Germinal center (tissue), 1 donor: ENCODE data around the gene SLC17A7.
"Not testable (repeated sequence)": the region's sequence is repeated elsewhere in the genome, so short reads cannot be mapped to it uniquely, and the experiment has no call there.

ENCODE experiments used
- DNase-seq: peaks from one replicate; pipeline ENCODE4 v3.0.0; 2012; ENCODE audit warnings: mixed read lengths, low spot score

SLC17A7 gene

GRCh38 chr19:49469828-49470614, 28.7 kb upstream of the SLC17A7 start:
- DNase-seq: peak; percentile 69

- DNase-seq: peak; percentile 66
These were observed 27.6 kb upstream of the SLC17A7 start for GRCh38 chr19:49468746-49469447.

DNA sequence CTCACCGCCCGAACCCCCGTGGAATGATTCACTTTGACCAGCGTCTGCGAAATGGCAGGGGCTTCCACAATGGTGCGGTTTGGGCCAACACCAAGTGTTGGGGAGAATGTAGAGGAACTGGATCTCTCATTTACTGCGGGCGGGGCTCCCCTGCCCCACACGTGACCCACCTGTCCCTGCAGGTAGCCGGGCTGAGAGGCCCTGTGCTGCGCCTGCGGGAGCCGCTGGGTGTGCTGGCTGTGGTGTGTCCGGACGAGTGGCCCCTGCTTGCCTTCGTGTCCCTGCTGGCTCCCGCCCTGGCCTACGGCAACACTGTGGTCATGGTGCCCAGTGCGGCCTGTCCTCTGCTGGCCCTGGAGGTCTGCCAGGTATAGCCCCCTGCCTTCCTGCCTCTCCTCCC, 26.9 kb upstream of the SLC17A7 start:
- DNase-seq: no peak

GRCh38 chr19:49465371-49465770, 24.0 kb upstream of the SLC17A7 start:
- no peak for DNase-seq

DNA sequence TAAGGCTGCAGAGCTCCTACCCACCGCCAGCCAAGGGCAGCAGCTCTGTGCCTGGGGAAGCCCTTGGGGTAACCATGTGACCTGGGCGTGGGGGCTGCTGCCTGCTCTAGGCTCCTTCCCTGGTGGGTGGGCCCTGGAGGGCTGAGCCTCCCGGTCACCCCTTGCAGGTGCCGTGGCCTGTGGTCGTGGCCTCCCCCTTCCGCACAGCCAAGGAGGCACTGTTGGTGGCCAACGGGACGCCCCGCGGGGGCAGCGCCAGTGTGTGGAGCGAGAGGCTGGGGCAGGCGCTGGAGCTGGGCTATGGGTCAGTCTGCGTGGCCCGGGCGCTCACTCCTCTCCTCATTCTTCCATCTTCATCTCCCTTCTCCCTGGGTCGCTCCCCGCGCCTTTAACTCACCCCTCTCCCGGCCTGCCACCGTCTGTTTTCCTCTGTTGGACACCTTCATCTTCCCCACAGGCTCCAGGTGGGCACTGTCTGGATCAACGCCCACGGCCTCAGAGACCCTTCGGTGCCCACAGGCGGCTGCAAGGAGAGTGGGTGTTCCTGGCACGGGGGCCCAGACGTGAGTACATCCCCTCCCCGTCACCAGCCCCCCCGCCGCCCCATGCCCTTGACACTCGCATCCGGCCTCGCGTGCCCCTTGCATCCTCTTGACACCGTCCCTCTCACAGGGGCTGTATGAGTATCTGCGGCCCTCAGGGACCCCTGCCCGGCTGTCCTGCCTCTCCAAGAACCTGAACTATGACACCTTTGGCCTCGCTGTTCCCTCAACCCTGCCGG, 22.8 kb upstream of the SLC17A7 start:
- no peak for DNase-seq

GRCh38 chr19:49462492-49462891, 21.2 kb upstream of the SLC17A7 start:
- no peak for DNase-seq

- no peak for DNase-seq
These were observed 20.3 kb upstream of the SLC17A7 start for GRCh38 chr19:49461656-49462055.

GRCh38 chr19:49461130-49461529, 19.8 kb upstream of the SLC17A7 start:
- DNase-seq: not testable (repeated sequence)

DNA sequence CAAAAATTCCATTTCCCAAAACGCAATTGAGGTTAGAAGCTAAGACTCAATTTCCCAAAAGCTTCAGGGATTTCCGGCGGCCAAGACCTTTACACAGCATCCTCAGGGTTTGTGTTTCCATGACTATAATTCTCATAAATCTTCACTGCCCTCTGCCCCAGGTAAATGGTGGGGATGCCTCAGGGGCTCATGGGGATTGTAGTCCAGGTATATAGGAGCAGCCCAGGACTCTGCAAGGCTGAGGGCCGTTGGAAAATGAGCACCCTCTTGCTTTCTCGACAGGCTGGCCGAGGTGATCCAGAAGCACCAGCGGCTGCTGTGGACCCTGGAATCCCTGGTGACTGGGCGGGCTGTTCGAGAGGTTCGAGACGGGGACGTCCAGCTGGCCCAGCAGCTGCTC, 18.1 kb upstream of the SLC17A7 start:
- DNase-seq: no peak

DNA sequence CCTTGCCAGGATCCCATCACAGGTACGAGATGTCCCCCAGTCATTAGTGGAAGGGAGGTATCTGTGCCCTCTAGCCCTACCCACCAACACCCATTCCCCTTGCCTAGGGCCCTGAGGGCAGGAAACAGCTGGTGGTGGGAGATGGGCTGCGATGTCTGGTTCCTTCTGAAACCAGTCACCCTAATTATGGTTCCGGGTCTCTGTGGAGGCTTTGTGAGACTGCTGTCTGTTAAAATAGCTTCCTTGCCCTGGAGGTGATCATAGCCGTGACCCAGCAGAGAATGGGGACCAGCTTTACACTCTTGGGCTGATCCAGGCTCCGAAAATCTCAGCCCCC, 17.2 kb upstream of the SLC17A7 start:
- DNase-seq: no peak

GRCh38 chr19:49456326-49456725, 15.0 kb upstream of the SLC17A7 start:
- DNase-seq: no peak

GRCh38 chr19:49455773-49456172, 14.4 kb upstream of the SLC17A7 start:
- no peak for DNase-seq

DNA sequence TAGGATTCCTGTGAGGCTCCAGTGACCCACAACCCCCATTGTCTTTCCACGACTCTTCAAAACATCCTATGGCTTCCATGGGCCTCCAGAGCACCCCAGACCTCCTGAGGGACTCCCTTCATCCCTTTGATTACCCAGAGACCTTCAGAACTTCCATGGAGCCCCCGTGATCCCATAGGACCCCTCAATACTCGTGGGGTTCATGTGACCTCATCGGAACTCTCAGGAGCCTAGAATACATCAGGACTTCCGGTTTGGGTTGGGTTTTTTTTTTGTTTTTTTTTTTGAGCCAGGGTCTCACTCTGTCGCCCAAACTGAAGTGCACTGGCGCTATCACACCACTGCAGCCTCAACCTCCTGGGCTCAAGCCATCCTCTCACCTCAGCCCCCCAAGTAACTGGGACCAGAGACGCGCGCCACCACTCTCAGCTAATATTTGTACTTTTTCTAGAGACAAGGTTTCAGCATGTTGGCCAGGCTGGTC, 12.5 kb upstream of the SLC17A7 start:
- no peak for DNase-seq

GRCh38 chr19:49453013-49453756, 11.9 kb upstream of the SLC17A7 start, which contains the start of gene ALDH16A1:
ALDH16A1 (plus strand) TSS chr19:49453225; CDS start chr19:49453332, 107 bp downstream.
- DNase-seq: peak; percentile 95

- DNase-seq: peak; percentile 92
These were observed 10.3 kb upstream of the SLC17A7 start, which contains the start of gene PIH1D1 for GRCh38 chr19:49451430-49452181. PIH1D1 (minus strand) TSS chr19:49451814; CDS start chr19:49451574, 240 bp downstream.

DNA sequence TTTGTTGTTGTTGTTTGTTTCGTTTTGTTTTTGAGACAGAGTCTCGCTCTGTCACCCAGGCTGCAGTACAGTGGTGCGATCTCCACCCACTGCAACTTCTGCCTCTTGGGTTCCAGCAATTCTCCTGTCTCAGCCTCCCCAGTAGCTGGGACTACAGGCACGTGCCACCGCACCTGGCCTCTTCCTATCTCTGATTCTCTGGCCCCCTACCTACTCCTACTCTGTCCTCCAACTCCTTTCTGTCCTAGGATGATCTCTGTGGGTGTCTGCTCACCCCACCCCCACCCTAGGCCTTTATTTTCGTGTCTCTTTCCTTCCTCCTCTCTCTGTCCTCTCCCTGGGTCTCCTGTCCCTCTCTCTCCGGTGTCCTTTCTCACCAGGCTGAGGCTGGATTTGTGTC, 9.1 kb upstream of the SLC17A7 start:
- DNase-seq: no peak

DNA sequence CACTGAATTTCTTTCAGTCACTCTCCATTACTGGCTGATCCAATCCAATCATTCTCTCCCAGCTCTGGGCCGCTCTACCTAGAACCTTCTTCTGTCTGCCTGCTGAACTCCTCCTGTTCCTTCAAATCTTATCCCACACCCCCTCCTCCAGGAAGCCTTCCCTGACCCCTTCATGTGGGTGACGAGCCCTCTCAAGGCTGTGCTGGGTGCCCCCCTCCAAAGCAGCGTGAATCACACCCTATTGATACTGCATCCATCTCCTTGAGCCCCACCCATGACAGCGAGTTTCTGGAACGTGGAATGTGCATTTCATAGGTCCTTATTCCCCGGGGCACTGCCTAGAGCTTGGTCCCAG, 7.1 kb upstream of the SLC17A7 start:
- no peak for DNase-seq

GRCh38 chr19:49447485-49448431, 6.4 kb upstream of the SLC17A7 start:
- DNase-seq: peak; percentile 40

GRCh38 chr19:49445997-49446396, 4.7 kb upstream of the SLC17A7 start:
- DNase-seq: no peak
